Measurements from ENCODE around the gene GCSH. TPM values are rescaled to one million over a fixed set of nuclear protein-coding genes. Genes with fewer than 3 reads are reported as not detected.
A peak's percentile ranks its signal among the peaks of the same experiment; 100 is the strongest.

The GCSH gene
- total and polyA plus RNA-seq, 2 of the 13 experiments (the other 11 are each of a cell fraction or from before 2014, with no cell fraction given): 35.9 to 103 TPM

- peak; percentile 89 for TF ChIP-seq ZIK1 (CRISPR knock-in tag; IDR thresholded peaks at IDR 0.05; ENCODE audit: borderline replicate concordance, low read depth)
- peak; percentile 91 for TF ChIP-seq ARID2 (CRISPR knock-in tag; IDR thresholded peaks at IDR 0.05; ENCODE audit: borderline replicate concordance)
- TF ChIP-seq NONO (IDR thresholded peaks at IDR 0.05): no peak
- peak; percentile 91 for TF ChIP-seq NONO (CRISPR knock-in tag; conservative IDR thresholded peaks at IDR 0.05)
- TF ChIP-seq MYC (CRISPR knock-in tag; IDR thresholded peaks at IDR 0.05; ENCODE audit: borderline replicate concordance): peak; percentile 84
- peak; percentile 96 for TF ChIP-seq RBFOX2 (IDR thresholded peaks at IDR 0.05; ENCODE audit: low read depth, low read length)
- TF ChIP-seq POLR2AphosphoS5 (IDR thresholded peaks at IDR 0.05; ENCODE audit: low read depth, low read length): peak; percentile 95
- TF ChIP-seq CENPX (CRISPR knock-in tag; IDR thresholded peaks at IDR 0.05): no peak
- 0 out of 2 replicates have a peak, but pooled peaks have one; percentile 64 for TF ChIP-seq ZFP82 (CRISPR knock-in tag; IDR thresholded peaks at IDR 0.05; ENCODE audit: borderline replicate concordance)
- TF ChIP-seq HOMEZ (CRISPR knock-in tag; IDR thresholded peaks at IDR 0.05; ENCODE audit: low read depth): peak; percentile 27; the same call in 1 of the 2 replicates
- no peak for TF ChIP-seq GFI1 (CRISPR knock-in tag; IDR thresholded peaks at IDR 0.05; ENCODE audit: borderline replicate concordance)
- TF ChIP-seq ZNF33A (CRISPR knock-in tag; IDR thresholded peaks at IDR 0.05; ENCODE audit: borderline replicate concordance): no peak
- 0 out of 4 replicates have a peak, but pooled peaks of 1 of the 2 experiments have one; percentile 43 for TF ChIP-seq EP300 (IDR thresholded peaks at IDR 0.05; ENCODE audit: low read depth in 2 of 2, low read length in 2 of 2)
- no peak for TF ChIP-seq EP300 (CRISPR knock-in tag; IDR thresholded peaks at IDR 0.05; ENCODE audit: borderline replicate concordance)
- no peak for TF ChIP-seq JUND (CRISPR knock-in tag; IDR thresholded peaks at IDR 0.05)
- peak; percentile 83; the same call in 1 of the 2 replicates for TF ChIP-seq ZSCAN20 (CRISPR knock-in tag; IDR thresholded peaks at IDR 0.05; ENCODE audit: borderline replicate concordance)
- TF ChIP-seq MLLT10 (CRISPR knock-in tag; IDR thresholded peaks at IDR 0.05): no peak
- TF ChIP-seq FOXP1 (IDR thresholded peaks at IDR 0.05): no peak
- no peak for TF ChIP-seq FOXP1 (CRISPR knock-in tag; IDR thresholded peaks at IDR 0.05)
- TF ChIP-seq MAFF (IDR thresholded peaks at IDR 0.05; ENCODE audit: low read depth, low read length): no peak
- TF ChIP-seq NCOR1 (IDR thresholded peaks at IDR 0.05; ENCODE audit: borderline replicate concordance, low read length): no peak
- TF ChIP-seq BRCA1 (CRISPR knock-in tag; IDR thresholded peaks at IDR 0.05): peak; percentile 84; the same call in 1 of the 2 replicates
- peak; percentile 100 for TF ChIP-seq GABPB1 (CRISPR knock-in tag; IDR thresholded peaks at IDR 0.05)
- peak; percentile 76; the same call in 1 of the 2 replicates for TF ChIP-seq GZF1 (CRISPR knock-in tag; IDR thresholded peaks at IDR 0.05)
- peak; percentile 58; the same call in 1 of the 2 replicates for TF ChIP-seq CREB3 (CRISPR knock-in tag; IDR thresholded peaks at IDR 0.05)
- no peak for TF ChIP-seq NFE2L2 (IDR thresholded peaks at IDR 0.05; ENCODE audit: low read length)
- TF ChIP-seq HES4 (CRISPR knock-in tag; IDR thresholded peaks at IDR 0.05; ENCODE audit: borderline replicate concordance): 0 out of 2 replicates have a peak, but pooled peaks have one; percentile 73
- TF ChIP-seq SMAD3 (CRISPR knock-in tag; IDR thresholded peaks at IDR 0.05): peak; percentile 55; the same call in 1 of the 2 replicates
- TF ChIP-seq MLX (CRISPR knock-in tag; IDR thresholded peaks at IDR 0.05): 0 out of 2 replicates have a peak, but pooled peaks have one; percentile 9
These were observed 18.9 kb downstream of the GCSH start, which contains the start of gene C16orf46 (continued) for GRCh38 chr16:81077076-81077940.
